Measurements from ENCODE around the gene RTL5.

GRCh38 chrX:72078411-72078810, 53.3 kb downstream of the RTL5 start:
- TF ChIP-seq CTCF (conservative IDR thresholded peaks at IDR 0.05) (no peak), EZH2 (IDR thresholded peaks at IDR 0.05; ENCODE audit: low read depth) (no peak)

Measured in PC-9 (cell line).